ENCODE results near the gene EEPD1. TPM values are rescaled to one million over a fixed set of nuclear protein-coding genes. Genes with fewer than 3 reads are reported as not detected.
A peak's percentile ranks its signal among the peaks of the same experiment; 100 is the strongest.

Gene EEPD1
- total RNA-seq, 1 experiment from 2014 or later: 5.0 TPM

GRCh38 chr7:36281945-36282717 lies 129.1 kb downstream of the EEPD1 start:
- TF ChIP-seq, protein P1, sequence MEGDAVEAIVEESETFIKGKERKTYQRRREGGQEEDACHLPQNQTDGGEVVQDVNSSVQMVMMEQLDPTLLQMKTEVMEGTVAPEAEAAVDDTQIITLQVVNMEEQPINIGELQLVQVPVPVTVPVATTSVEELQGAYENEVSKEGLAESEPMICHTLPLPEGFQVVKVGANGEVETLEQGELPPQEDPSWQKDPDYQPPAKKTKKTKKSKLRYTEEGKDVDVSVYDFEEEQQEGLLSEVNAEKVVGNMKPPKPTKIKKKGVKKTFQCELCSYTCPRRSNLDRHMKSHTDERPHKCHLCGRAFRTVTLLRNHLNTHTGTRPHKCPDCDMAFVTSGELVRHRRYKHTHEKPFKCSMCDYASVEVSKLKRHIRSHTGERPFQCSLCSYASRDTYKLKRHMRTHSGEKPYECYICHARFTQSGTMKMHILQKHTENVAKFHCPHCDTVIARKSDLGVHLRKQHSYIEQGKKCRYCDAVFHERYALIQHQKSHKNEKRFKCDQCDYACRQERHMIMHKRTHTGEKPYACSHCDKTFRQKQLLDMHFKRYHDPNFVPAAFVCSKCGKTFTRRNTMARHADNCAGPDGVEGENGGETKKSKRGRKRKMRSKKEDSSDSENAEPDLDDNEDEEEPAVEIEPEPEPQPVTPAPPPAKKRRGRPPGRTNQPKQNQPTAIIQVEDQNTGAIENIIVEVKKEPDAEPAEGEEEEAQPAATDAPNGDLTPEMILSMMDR (conservative IDR thresholded peaks at IDR 0.05): no peak
- Histone ChIP-seq H3K18ac (ENCODE audit: insufficient read length, low read depth, low read length) (no peak overlapping the region), H3K23ac (ENCODE audit: insufficient read length, low read depth, low read length) (no peak overlapping the region), H2BK120ac (ENCODE audit: low read depth, low read length, poor library complexity, severe bottlenecking) (no peak overlapping the region), H3K56ac (ENCODE audit: insufficient read length, low read depth, low read length) (no peak overlapping the region), H4K8ac (replicated peaks; ENCODE audit: insufficient read length, low read depth, low read length) (no peak overlapping the region), H4K91ac (ENCODE audit: insufficient read length, low read depth, low read length) (no peak overlapping the region), H3K9me3 (ENCODE audit: control insufficient read depth, low read depth, low read length) (no peaks in the 10 kb centered on the region), H4K5ac (ENCODE audit: insufficient read length, low read depth, low read length) (no peak overlapping the region), H3K14ac (ENCODE audit: insufficient read depth, low read length) (no peak overlapping the region), H3K79me1 (ENCODE audit: insufficient read depth, low read depth, low read length, poor library complexity, severe bottlenecking) (no peaks in the 10 kb centered on the region), H3K4me2 (ENCODE audit: insufficient read depth, insufficient read length, low read length) (no peak overlapping the region), H3K27ac (ENCODE audit: insufficient read length, low read depth, low read length) (peak overlapping the region; percentile 54), H3K27me3 (ENCODE audit: insufficient read depth, low read length) (no peaks in the 10 kb centered on the region), H3K79me2 (ENCODE audit: insufficient read depth, low read length) (no peaks in the 10 kb centered on the region), H3K9ac (ENCODE audit: extremely low read depth, insufficient read length, low read length) (no peak overlapping the region), H3K23me2 (ENCODE audit: insufficient read length, low read depth, low read length, poor library complexity, severe bottlenecking) (no peaks in the 10 kb centered on the region), H2BK5ac (ENCODE audit: insufficient read length, low read length) (no peak overlapping the region), H4K20me1 (ENCODE audit: control insufficient read depth, insufficient read depth, insufficient read length) (no peaks in the 10 kb centered on the region), H3K4me1 (ENCODE audit: insufficient read depth, low read length) (peaks cover 25% of the 10 kb centered on the region), H2BK15ac (ENCODE audit: low read depth, low read length) (no peak overlapping the region), H2BK20ac (ENCODE audit: low read depth, low read length, poor library complexity, severe bottlenecking) (no peak overlapping the region), H2AK5ac (ENCODE audit: insufficient read length, low read length) (no peak overlapping the region), H2BK12ac (ENCODE audit: insufficient read length, low read depth, low read length) (no peak overlapping the region), H3K4ac (ENCODE audit: low read depth, low read length) (no peak overlapping the region), H2AFZ (ENCODE audit: low read length) (no peak overlapping the region), H3T11ph (ENCODE audit: low read length) (no peak overlapping the region)
- peaks cover 4% of the 10 kb centered on the region for H3K27me3 Mint-ChIP-seq (ENCODE audit: low read depth)
- H3K27ac Mint-ChIP-seq: peak overlapping the region; percentile 64 to 97 (median 80); a peak in 5 of 7 replicates
- H3K4me3 Mint-ChIP-seq: no peak overlapping the region
- H3K36me3 Mint-ChIP-seq (ENCODE audit: insufficient read depth in 1 of 3, low read depth in 3 of 3): peaks cover 0 to 2% (median 2%) of the 10 kb centered on the region in 3 experiments; a peak in 2 of 7 replicates
- DNase-seq: no peak
- WGBS (ENCODE audit: extremely low coverage, insufficient read length, low lambda C conversion rate): no CpG with 5 or more reads among the region's 10 CpGs
- peaks cover 76 to 77% of the 10 kb centered on the region in 2 experiments for H3K4me1 Mint-ChIP-seq
- H3K9me3 Mint-ChIP-seq: no peaks in the 10 kb centered on the region; a peak in 1 of 5 replicates

Data from H9 (cell line).